Karpas-422 (cell line): ENCODE data around the gene C10orf90. TPM values are rescaled to one million over a fixed set of nuclear protein-coding genes. Genes with fewer than 3 reads are reported as not detected.

Experiments
- DNase-seq: peaks from one replicate; pipeline ENCODE4 v3.0.0-alpha.2; 2015
- H2AFZ ChIP-seq: fragments of 200-600 bp; sonication (generic); 2 replicates; pipeline ENCODE4 v1.6.1; 2014; ENCODE audit warnings: antibody characterized with exemption, low read length, mixed read lengths
- H3K27ac ChIP-seq: fragments of 200-600 bp; sonication (generic); 2 replicates; pipeline ENCODE4 v1.5.1; 2014; ENCODE audit warnings: mild to moderate bottlenecking, low read length, moderate library complexity
- H3K27me3 ChIP-seq: fragments of 200-600 bp; sonication (generic); 2 replicates; pipeline ENCODE4 v1.6.1; 2014; ENCODE audit warnings: low read length, mixed read lengths
- H3K36me3 ChIP-seq: fragments of 200-600 bp; sonication (generic); 2 replicates; pipeline ENCODE4 v1.6.1; 2014; ENCODE audit warnings: low read length, mixed read lengths; ENCODE audit not compliant: insufficient read depth
- H3K4me1 ChIP-seq: fragments of 200-600 bp; sonication (generic); 2 replicates; pipeline ENCODE4 v1.6.1; 2014; ENCODE audit warnings: mild to moderate bottlenecking, low read length, mixed read lengths
- H3K4me2 ChIP-seq: fragments of 200-600 bp; sonication (generic); 2 replicates; pipeline ENCODE4 v1.6.1; 2014; ENCODE audit warnings: low read length, low read depth, mild to moderate bottlenecking; ENCODE audit not compliant: poor library complexity, severe bottlenecking
- H3K4me3 ChIP-seq: fragments of 200-600 bp; sonication (generic); 2 replicates; pipeline ENCODE4 v1.5.1; 2014; ENCODE audit warnings: mild to moderate bottlenecking, antibody characterized with exemption, low read length, mixed read lengths
- H3K79me2 ChIP-seq: fragments of 200-600 bp; sonication (generic); 2 replicates; pipeline ENCODE4 v1.6.1; 2014; ENCODE audit warnings: mild to moderate bottlenecking, low read length, mixed read lengths
- H3K9ac ChIP-seq: fragments of 200-600 bp; sonication (generic); 2 replicates; pipeline ENCODE4 v1.6.0; 2014; ENCODE audit warnings: low read length
- H3K9me2 ChIP-seq: fragments of 200-600 bp; sonication (generic), shearing (Covaris generic); replicated peaks from 2 replicates; pipeline ENCODE4 v1.6.0; 2014; ENCODE audit warnings: mild to moderate bottlenecking, low read length, moderate library complexity; ENCODE audit not compliant: insufficient read depth
- H3K9me3 ChIP-seq: fragments of 300-700, 200-600 bp; sonication (generic); 2 replicates; pipeline ENCODE4 v1.6.1; 2014; ENCODE audit warnings: low read length, mixed read lengths
- H4K20me1 ChIP-seq: fragments of 200-600 bp; sonication (generic); 2 replicates; pipeline ENCODE4 v1.6.1; 2014; ENCODE audit warnings: mild to moderate bottlenecking, antibody characterized with exemption, low read length, low read depth; ENCODE audit not compliant: insufficient read depth
- total RNA-seq: library from RNA; depleted of rRNA; stranded (reverse); fragments of >200 nt; shearing (Covaris generic); gene quantifications from 2 replicates; pipeline ENCODE4 v1.2.3, GENCODE V29; 2014; ENCODE audit warnings: low replicate concordance

C10orf90 gene
- total RNA-seq, 1 experiment from 2014 or later = not detected

DNA sequence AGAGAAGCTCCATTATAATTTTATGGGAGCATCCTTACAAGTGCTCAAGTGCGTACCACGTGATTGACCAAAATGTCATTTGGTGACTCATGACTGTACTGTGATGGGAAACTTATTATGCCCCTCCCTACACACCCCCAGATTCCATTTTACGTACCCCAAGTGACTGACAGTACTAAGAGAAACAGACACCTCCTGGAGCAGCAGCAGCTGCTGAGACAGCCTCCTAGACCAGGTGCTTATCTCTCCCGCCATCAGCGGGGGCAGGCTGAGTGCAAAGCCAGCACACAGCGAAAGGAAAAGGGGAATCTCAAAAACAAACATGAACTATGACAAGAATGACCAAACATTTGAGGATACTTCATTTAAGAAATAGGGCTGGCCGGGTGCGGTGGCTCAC is 278.0 kb downstream of the C10orf90 start:
- H2AFZ ChIP-seq = no peak overlapping the region
- no peak overlapping the region for H3K4me2 ChIP-seq
- no peak for DNase-seq
- H3K4me1 ChIP-seq = no peaks in the 10 kb centered on the region
- no peaks in the 10 kb centered on the region for H4K20me1 ChIP-seq
- H3K79me2 ChIP-seq = no peaks in the 10 kb centered on the region
- no peak overlapping the region for H3K4me3 ChIP-seq
- H3K27ac ChIP-seq = no peak overlapping the region
- H3K27me3 ChIP-seq = no peaks in the 10 kb centered on the region
- no peaks in the 10 kb centered on the region for H3K9me2 ChIP-seq
- no peaks in the 10 kb centered on the region for H3K36me3 ChIP-seq
- H3K9me3 ChIP-seq = no peaks in the 10 kb centered on the region
- no peak overlapping the region for H3K9ac ChIP-seq

DNA sequence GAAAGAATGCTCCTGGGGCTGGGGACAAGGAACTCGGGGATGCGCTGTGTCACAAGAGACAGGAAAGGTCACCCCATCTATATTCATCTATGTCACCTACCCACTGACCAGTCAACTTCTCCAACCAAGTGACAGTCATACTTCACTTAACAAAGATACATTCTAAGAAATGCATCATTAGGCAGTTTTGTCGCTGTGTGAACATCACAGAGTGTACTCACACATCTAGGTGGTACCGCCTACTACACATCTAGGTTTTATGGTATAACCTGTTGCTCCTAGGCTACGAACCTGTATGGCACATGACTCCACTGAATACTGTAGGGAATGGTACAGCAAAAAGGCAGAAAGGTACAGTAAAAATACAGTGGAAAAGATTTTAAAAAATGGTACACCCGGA is 278.4 kb downstream of the C10orf90 start:
- Histone ChIP-seq H3K4me2 (no peak overlapping the region), H3K4me1 (no peaks in the 10 kb centered on the region), H3K9ac (no peak overlapping the region), H3K36me3 (no peaks in the 10 kb centered on the region), H3K27ac (no peak overlapping the region), H3K79me2 (no peaks in the 10 kb centered on the region), H3K4me3 (no peak overlapping the region), H4K20me1 (no peaks in the 10 kb centered on the region), H2AFZ (no peak overlapping the region), H3K9me3 (no peaks in the 10 kb centered on the region), H3K9me2 (no peaks in the 10 kb centered on the region), H3K27me3 (no peaks in the 10 kb centered on the region)
- DNase-seq = no peak

DNA sequence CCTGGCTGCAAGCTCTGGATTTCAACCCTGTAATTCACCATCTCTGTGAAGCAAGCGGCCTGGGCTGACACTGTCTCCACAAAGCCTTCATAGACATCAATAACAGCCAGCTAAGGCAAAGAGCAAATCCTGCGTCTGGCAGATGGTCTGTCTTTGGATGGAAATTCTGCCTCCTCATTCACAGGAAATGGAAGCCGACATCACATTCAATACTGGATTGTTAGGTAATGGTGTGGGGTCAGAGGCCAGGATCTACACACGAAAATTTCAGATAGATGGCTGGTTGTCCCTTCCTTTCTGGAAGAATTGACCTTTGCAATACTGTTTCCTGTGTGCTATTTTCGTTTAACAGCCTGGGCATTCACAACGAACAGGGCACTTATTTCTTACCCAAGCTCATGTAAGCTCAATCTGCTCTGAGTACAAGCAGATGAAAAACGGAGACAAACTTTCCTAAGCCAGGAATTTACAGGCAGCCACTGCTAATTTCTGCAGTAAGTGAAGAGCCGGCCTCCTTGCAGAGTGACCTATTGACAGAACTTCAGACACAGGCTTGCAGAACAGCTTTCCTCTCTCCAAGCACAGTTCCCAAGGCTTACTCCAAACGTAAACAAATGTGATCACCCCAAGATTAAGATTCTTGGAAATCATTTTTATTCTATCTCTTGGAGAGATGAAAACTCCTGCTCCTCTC is 279.2 kb downstream of the C10orf90 start:
- Histone ChIP-seq H3K9ac (no peak overlapping the region), H4K20me1 (no peaks in the 10 kb centered on the region), H3K4me2 (no peak overlapping the region), H3K79me2 (no peaks in the 10 kb centered on the region), H3K4me1 (no peaks in the 10 kb centered on the region), H3K9me2 (no peaks in the 10 kb centered on the region), H3K9me3 (no peaks in the 10 kb centered on the region), H2AFZ (no peak overlapping the region), H3K4me3 (no peak overlapping the region), H3K27ac (no peak overlapping the region), H3K27me3 (no peaks in the 10 kb centered on the region), H3K36me3 (no peaks in the 10 kb centered on the region)
- no peak for DNase-seq

DNA sequence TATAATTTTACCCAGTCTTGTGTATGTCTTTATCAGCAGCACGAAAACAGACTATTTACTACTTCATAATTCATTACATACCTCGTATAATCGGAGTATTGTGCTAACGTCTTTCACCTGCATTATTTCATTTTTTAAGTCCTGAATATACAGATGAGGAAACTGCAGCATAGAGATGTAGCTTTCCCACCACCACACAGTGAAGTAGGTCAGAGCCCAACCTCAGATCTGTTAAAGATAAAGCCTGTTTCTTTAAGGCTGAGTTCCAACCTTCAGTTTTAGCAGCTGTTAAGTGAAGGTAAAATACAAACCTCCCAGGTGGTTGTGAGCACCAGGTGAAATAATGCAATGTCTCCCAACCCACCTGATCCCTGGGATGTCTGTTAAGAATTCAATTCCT is 280.2 kb downstream of the C10orf90 start:
- Histone ChIP-seq H3K36me3 (no peaks in the 10 kb centered on the region), H3K9ac (no peak overlapping the region), H3K9me3 (no peaks in the 10 kb centered on the region), H3K9me2 (no peaks in the 10 kb centered on the region), H3K27ac (no peak overlapping the region), H3K4me2 (no peak overlapping the region), H3K27me3 (no peaks in the 10 kb centered on the region), H3K4me3 (no peak overlapping the region), H2AFZ (no peak overlapping the region), H3K4me1 (no peaks in the 10 kb centered on the region), H4K20me1 (no peaks in the 10 kb centered on the region), H3K79me2 (no peaks in the 10 kb centered on the region)
- no peak for DNase-seq

DNA sequence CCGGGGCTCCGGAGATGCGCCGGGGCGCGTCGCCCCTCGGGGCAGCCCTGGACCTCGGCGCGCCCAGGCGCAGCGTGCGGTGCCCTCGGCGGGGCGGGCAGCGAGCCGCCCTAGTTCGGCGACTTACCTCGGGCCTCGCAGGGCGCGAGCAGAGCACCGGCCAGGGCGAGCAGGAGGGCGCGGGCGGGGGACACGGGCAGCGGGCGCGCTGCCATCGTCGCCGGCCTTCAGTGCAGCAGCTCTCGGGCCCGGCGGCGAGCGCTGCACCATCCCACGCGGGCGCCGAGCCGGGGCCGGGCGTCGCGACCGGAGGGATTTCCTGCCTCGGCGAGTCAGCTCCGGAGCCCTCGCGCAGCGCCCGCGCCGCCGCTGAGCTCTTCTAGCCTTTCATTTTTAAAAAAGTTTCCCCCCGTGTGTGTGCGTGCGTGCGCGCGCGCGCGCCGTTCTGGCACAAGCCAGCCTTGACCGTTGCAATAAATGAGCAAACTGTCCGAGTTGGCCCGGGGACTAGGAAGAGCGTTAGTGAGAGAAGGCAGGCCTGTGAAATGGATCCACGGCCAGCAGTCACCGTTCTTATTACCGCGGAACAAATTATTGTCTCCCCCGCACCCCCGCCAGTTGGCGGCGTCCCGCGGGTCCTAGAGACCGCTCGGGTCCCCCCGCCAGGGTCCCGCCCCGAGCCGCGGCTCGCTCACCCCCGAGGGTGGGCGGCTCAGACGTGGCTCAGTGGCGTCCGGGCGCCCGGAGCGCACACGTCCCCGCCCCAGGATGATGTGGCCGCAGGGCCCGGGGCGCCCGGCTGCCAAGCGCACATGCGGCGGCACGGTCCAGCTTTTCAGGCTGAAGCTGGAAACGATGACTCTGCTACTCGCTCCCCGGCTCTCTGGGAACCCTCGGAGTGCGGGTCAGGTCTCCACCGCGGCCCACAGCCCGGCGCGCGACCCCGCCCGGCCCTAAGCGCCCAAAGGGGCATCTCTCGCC is 282.3 kb downstream of the C10orf90 start, which contains the start of gene ADAM12:
Gene ADAM12, minus strand, starts transcription at position 547 of the 981 bp plus-strand sequence. Its CDS starts 332 bp downstream, at position 215.
- no peaks in the 10 kb centered on the region for H3K27me3 ChIP-seq
- H3K9me3 ChIP-seq = no peaks in the 10 kb centered on the region
- H3K9me2 ChIP-seq = no peaks in the 10 kb centered on the region
- no peak within 1 kb of the TSS for H3K9ac ChIP-seq
- no peaks in the 10 kb centered on the region for H3K36me3 ChIP-seq
- no peak within 1 kb of the TSS for H2AFZ ChIP-seq
- no peaks in the 10 kb centered on the region for H3K4me1 ChIP-seq
- no peaks in the 10 kb centered on the region for H4K20me1 ChIP-seq
- no peak within 1 kb of the TSS for H3K4me2 ChIP-seq
- no peak within 1 kb of the TSS for H3K4me3 ChIP-seq
- no peak for DNase-seq
- no peaks in the 10 kb centered on the region for H3K79me2 ChIP-seq
- no peak within 1 kb of the TSS for H3K27ac ChIP-seq

DNA sequence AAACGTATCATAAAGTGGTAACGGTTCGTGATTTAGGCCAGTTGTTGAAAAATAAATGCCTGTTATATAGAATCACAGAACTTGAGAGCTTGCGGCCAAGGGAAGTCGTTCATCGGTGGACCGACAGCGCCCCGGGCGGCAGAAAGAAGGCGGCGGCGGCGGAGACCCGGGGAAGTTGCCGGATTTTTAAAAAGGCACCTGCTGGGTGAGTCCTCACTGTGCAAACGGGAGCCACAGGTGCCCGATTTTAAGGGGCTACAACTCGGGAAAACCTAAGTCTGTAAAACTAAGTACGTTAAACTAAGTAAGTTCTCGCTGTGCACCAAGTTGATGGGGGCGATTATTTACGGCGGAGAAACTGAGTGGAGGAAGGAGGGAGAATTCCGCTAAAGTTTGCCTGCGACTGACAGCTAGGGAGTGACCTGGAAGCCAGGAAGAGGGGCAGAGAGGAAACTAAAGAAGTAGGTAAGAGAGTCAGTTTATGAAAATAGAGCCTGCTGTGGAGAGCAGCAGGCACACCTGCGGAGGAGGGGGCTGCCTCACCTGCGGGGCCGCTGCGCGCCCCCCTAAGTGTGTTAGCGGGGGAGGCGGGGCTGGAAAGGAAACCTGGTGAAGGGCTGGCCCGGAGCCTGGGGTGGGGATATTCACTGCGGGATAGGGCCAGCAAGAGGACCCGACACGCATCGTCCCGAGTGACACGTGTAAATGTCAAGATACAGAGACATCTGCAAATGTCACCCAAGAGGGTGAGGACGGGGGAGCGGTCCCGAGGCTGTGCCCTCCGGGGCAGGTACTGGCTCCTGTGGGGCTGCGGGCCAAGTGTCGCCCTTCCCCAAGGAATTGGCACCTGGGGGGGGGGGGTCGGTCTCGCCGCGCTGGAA is 283.2 kb downstream of the C10orf90 start:
- no peaks in the 10 kb centered on the region for H3K27me3 ChIP-seq
- H3K36me3 ChIP-seq = no peaks in the 10 kb centered on the region
- no peak overlapping the region for H3K9ac ChIP-seq
- H2AFZ ChIP-seq = no peak overlapping the region
- no peaks in the 10 kb centered on the region for H3K9me3 ChIP-seq
- no peaks in the 10 kb centered on the region for H3K79me2 ChIP-seq
- H4K20me1 ChIP-seq = no peaks in the 10 kb centered on the region
- H3K27ac ChIP-seq = no peak overlapping the region
- H3K4me3 ChIP-seq = no peak overlapping the region
- no peak for DNase-seq
- no peak overlapping the region for H3K4me2 ChIP-seq
- no peaks in the 10 kb centered on the region for H3K4me1 ChIP-seq
- no peaks in the 10 kb centered on the region for H3K9me2 ChIP-seq

DNA sequence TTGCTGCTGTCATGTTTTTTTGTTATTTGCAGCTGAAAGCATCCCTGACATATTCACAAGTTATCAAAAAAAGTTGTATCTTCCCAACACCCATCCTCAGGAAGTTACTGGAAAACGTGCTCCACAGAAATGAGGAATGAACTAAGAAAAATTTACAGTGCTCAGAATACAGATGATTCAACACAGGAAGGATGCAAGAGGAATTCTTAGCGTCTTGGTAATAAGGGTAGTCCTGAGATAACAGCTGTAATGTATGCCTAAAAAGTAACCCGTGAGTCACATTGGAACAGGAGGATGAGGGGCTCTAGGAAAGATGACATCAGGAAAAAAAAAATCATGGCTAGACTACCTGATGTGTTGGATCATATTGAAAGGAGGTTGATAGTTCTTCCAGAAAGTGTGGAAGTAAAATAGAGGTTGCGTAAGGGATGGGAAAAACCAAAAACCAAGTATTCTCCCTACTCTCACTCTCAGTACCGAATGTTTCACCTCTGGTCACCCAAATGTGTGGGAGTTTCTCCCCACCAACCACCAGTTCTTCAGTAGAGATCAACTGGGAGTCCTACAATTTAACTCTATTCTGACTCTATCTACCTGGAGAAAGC is 286.1 kb downstream of the C10orf90 start:
- Histone ChIP-seq H3K9me3 (no peaks in the 10 kb centered on the region), H4K20me1 (no peaks in the 10 kb centered on the region), H3K79me2 (no peaks in the 10 kb centered on the region), H3K9ac (no peak overlapping the region), H3K9me2 (no peaks in the 10 kb centered on the region), H3K4me2 (no peak overlapping the region), H2AFZ (no peak overlapping the region), H3K36me3 (no peaks in the 10 kb centered on the region), H3K4me3 (no peak overlapping the region), H3K27ac (no peak overlapping the region), H3K27me3 (no peaks in the 10 kb centered on the region), H3K4me1 (no peaks in the 10 kb centered on the region)
- DNase-seq = no peak
